HG02981 (cell line): ENCODE measurements around the gene RIN3.
"Not testable (repeated sequence)": the region's sequence is repeated elsewhere in the genome, so short reads cannot be mapped to it uniquely, and the experiment has no call there.

ENCODE experiments used
- ATAC-seq: cut with Tn5 transposase; IDR thresholded peaks from one replicate; pipeline ENCODE4 v1.9.1; 2021; ENCODE audit warnings: mild to moderate bottlenecking, moderate library complexity; ENCODE audit not compliant: unreplicated experiment

Gene RIN3

DNA sequence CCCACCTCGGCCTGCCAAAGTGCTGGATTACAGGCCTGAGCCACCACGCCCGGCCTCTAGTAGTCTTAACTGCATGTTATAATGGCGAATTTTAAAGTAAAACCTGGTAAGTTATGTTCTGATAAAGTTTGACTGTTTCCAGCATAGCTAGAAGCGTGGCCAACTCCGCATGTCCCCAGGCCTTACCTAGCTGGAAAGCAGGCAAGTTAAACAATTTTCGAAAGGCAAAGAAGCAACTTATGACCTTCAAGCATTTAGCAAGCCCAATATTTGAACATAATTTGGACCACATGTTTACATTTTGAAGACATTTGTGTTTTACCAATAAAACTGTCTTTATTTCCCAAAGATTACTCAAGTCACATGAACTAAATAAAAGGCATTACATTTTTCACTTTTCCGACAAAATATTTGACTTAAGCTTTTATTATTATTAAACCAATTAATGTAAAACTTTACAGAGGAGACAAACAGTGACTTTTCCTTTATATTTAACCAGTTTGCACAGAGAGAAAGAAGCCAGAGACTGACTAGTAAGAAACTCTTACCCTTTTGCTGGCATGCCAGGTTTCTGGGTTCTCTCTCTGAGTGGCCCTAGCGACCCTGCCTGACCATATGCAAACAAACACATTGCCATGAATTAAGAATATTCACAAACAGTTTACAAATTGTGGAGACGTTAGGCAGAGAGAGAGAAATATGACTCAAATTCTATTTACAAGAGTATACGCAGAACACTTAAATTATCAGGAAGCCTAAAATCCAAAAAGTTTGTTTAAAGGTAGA is 106.3 kb downstream of the RIN3 start:
- no peak for ATAC-seq

GRCh38 chr14:92622311-92622710 is 108.7 kb downstream of the RIN3 start:
- no peak for ATAC-seq

- ATAC-seq = no peak
Observed at GRCh38 chr14:92624764-92625163, 111.2 kb downstream of the RIN3 start.

DNA sequence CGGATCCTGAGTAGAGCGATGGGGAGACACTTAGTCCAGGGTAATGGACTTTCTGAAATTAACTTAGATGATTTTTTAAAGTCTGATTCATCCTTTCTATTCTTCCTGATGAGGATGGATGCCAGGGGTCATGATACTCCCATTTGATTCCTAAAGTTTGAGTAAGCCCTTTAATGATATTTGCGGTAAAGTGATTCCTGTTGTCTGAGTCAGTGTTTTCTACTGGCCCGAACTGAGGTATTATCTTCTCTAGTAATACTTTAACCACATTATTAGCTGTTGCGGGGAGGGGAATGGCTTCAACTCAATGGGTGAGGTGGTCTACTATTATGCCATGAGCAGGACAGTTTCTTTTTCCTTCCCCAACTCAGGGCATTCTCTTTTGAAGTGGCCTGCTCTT is 111.6 kb downstream of the RIN3 start:
- ATAC-seq = no peak

- ATAC-seq = no peak
Observed at GRCh38 chr14:92626041-92626440, 112.5 kb downstream of the RIN3 start.

DNA sequence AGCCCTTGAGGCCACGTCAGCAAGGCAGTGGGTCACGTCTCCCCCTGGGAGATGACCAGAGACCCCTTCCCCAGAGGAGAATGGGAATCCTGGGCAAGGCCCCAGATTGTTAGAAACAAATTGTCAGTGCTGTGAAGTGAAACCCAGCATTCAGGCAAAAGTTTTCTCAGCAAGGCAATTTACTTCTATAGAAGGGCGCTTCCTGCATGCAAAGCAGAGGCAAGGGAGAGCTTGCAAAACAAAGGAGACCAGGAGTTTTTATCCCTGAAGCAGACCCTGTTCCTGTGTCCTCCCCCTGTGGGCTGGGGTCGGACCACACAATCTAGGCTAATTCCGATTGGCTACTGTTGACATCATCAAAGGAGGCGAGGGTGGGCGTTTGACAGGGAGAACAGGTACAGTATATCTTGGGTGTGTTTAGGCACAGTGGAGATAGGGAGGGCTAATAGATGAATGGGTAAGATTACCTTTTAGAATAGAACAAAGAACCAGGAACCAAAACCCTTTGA is 114.2 kb downstream of the RIN3 start:
- ATAC-seq = no peak

DNA sequence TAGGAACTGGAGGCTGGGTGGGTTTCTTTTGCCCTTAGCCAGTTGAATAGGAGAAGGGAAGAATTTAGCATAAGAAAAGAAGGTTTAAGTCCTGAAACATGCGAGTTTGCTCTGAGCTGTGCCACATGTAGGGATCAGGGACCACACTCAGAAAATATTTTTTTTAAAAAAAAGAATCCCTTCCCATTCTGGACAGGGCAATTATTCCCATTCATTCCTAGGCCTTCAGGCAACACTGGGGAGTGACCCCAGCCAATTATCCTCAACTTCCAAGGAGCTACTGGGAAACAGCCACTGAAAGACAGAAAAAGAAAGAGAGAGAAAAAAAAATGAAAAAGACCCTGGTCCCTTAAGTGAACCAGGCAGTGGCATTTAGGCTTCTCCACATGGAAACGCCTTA is 115.1 kb downstream of the RIN3 start:
- ATAC-seq = no peak

DNA sequence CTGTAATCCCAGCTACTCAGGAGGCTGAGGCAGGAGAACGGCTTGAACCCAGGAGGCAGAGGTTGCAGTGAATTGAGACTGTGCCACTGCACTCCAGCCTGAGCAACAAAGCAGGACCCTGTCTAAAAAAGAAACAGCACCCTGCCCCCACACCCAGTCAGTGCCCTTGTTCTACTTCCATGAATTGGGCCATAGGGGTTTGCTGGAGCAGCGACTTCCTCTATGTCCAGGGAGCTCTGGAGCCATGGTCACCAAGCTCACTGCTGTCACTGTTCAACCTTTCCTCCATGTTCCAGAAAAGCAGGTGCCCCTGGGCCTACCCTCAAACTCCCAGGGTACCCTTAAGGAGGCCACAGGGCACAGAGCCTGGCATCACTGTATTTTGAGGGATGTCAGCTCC is 116.8 kb downstream of the RIN3 start:
- ATAC-seq = no peak

- no peak for ATAC-seq
Observed at GRCh38 chr14:92631098-92631497, 117.5 kb downstream of the RIN3 start.

- no peak for ATAC-seq
Observed at GRCh38 chr14:92632546-92633273, 119.1 kb downstream of the RIN3 start.

DNA sequence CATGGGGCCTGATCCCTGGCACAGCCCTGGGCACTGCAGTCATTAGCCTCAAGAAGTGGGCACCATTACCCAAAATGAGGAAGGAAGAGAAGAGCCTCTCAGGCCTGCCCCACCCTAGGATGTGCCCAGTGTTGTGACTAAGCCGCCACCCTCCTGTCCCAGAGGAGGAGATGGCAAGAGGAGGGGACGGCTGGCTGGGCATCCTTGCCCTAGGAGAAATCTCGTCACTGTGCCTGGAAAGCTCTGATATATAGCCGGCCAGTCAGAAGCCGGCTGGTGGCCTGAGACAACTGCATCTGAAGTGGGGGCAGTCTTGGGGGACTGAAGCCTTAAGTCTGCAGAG is 119.7 kb downstream of the RIN3 start:
- ATAC-seq = no peak

- no peak for ATAC-seq
Observed at GRCh38 chr14:92633724-92634123, 120.1 kb downstream of the RIN3 start.

DNA sequence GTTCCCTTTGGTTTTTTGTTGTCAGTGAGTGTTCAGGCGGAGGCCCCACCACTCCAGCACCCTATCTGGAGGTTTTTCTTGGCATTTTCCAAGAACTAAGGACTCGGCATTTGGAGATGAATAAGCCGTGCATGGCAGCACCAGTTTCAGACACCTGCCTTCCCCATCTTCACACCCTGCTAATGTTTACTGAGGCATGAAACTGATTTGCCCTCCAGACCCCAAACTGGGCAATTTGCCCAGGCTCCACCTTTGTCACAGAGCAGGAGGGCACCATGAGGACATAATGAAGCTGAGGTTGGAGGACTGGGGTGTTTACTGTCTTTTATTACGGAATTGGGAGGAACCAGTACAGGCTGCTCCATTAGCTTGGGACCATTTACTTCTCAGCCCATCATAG is 121.5 kb downstream of the RIN3 start:
- no peak for ATAC-seq

DNA sequence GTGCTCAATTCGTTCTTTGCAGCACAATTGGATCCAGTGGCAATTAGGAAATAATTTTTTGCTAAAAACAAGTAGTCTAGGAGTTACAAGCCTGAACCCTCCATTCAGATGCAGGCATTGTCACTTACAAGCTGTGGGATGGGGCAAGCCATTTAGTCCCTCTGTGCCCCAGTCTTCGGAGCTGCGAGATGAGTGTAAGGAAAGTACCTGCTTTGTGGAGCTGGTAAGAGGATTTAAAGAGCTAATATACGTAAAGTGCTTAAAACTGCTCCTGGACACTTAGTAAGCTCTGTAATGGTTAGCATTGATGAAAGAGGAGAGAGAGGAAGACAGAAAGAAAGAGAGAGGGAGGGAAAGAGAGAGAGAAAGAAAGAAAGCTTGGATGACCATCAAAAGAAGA is 122.3 kb downstream of the RIN3 start:
- ATAC-seq = no peak

GRCh38 chr14:92637228-92637627 is 123.6 kb downstream of the RIN3 start:
- no peak for ATAC-seq

DNA sequence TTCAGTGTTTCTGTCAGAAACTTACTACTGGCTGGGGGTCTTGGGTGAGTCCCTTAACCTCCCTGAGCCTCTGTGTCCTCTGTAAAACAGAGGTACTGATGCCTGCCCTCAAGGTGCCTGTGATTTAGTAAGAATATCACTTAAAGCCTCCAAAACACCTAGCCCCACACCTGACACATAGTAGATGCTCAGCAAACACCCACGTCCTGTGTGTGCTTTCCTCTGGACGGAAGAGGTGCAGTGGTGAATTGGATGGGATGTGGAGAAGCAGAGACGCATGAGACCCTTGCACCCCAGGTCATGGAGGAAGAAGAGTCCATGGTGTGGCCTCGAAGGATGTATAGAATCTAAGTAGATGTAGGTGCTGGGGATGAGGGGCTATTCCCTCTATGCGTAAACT is 124.3 kb downstream of the RIN3 start:
- no peak for ATAC-seq

DNA sequence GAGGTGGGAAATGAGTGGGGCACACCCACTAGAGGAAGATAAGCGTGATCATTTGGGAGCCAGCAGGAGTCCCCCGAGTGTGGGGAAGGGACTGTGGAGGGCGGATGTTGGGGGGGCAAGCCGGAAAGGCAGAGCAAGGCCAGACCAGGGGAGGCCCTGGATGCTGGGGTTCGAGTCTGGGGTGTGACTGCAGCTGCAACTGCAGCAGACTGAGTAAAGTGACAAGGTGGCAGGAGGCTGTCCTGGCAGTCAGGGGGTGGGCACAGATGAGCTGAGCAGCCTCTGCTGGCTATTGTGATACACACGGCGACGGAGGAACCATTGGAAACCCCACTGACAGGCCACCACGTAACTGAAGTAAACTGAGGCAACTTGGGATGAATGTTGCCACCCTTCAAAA is 124.7 kb downstream of the RIN3 start:
- no peak for ATAC-seq

GRCh38 chr14:92638904-92639303 is 125.3 kb downstream of the RIN3 start:
- no peak for ATAC-seq

GRCh38 chr14:92639472-92640117 is 126.0 kb downstream of the RIN3 start:
- not testable (repeated sequence) for ATAC-seq

GRCh38 chr14:92641306-92641705 is 127.7 kb downstream of the RIN3 start:
- ATAC-seq = no peak

DNA sequence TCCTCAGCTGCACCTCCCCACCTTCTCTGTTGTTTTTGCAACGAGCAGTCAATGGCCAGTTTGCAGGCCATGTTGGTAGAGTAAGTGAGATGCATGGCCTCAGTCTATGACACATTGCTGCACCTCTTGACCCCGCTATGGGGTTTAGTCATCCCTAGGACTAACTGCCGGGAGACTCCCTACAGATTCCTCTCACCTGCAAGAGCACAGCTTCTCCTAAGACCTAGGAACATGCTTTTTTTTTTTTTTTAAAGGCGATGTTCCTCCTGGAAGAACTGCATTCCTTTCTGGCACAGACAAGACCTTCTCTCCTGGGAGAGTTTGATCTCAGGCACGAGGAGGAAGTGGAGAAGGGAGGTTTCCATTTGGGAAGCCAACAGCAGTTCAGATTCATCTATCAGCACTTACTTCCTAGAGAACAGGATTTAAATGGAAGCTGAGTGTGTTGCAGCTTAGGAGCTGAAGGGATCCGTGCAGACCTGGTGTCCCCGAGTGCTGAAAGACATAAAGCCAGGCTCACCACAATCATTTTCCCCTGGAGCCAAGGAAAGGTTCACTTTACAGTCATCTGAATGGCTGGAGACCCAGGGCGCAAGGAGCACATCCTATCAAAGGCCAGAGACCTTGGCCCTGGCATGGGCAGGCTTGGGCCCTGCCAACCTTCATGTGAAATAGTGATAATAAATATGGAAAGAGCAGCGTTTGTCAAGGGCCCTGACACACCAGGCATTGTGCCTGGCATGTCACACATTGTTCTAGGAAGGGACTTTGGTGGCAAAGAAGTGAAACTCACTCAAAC is 130.8 kb downstream of the RIN3 start:
- ATAC-seq = no peak
